Gastrocnemius medialis (tissue), 4 donors: ENCODE data around the gene ERC1.

Experiments
- CTCF ChIP-seq, 5 experiments: fragments of 450-650 bp in 3 of 5; fragments of 200-600 bp in 2 of 5; sonication (generic) in 2 of 5; IDR thresholded peaks in 4 of 5; conservative IDR thresholded peaks in 1 of 5; 1 replicate in 4 of 5; 2 replicates in 1 of 5; pipeline ENCODE4 v1.5.1; 2016 to 2019; ENCODE audit warnings: antibody characterized with exemption in 5 of 5, mild to moderate bottlenecking in 3 of 5, moderate library complexity in 3 of 5
- POLR2A ChIP-seq, 2 donors: fragments of 450-650 bp; IDR thresholded peaks; one replicate each; pipeline ENCODE4 v1.6.1; 2017; ENCODE audit warnings: antibody characterized with exemption in 2 of 2, mild to moderate bottlenecking in 2 of 2, moderate library complexity in 2 of 2

DNA sequence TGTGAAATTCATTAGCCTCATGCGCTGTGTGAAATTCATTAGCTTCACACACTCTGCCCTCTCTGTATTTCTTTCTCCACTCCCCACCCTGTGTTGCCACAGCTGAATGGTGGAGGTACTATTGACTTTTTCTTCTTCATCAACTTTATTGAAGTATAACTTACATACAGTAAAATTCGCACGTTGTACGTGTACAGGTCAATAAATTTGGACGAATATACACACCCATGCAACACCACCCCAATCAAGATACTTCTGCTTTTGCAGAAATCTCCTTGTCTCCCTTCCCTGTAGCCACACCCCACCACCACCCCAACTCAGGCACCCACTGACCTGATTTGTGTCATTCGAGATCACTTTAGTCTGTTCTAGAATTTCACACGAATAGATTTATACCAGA, 551.6 kb downstream of the ERC1 start:
- TF ChIP-seq POLR2A (IDR thresholded peaks at IDR 0.05) (no peak), CTCF (IDR thresholded peaks at IDR 0.05 in 4 of 5, conservative IDR thresholded peaks at IDR 0.05 in 1 of 5) (no peak)
